T-cell (primary cell): ENCODE measurements around the gene KAZN. TPM values are rescaled to one million over a fixed set of nuclear protein-coding genes. Genes with fewer than 3 reads are reported as not detected.

Experiments used
- ATAC-seq, 4 experiments: fragments of 200-7000 bp in 3 of 4; fragments of 150-1000 bp in 1 of 4; cut with Tn5 transposase; replicated peaks in 1 of 4; 1 replicate in 3 of 4; 2 replicates in 1 of 4; pipeline ENCODE4 v1.10.0; 2021; ENCODE audit warnings: moderate library complexity in 3 of 4, mild to moderate bottlenecking in 2 of 4, moderate number of reproducible peaks in 1 of 4
- CTCF ChIA-PET, 2 donors: fragments of 300-600 bp; sonication (Branson Sonifier 250); formaldehyde crosslinking; loops; one replicate each; lab custom pipeline; 2022; ENCODE audit warnings: antibody characterized with exemption in 2 of 2; lab: Charles Lee
- POLR2A ChIA-PET, 2 donors: fragments of 300-600 bp; sonication (Branson Sonifier 250); formaldehyde crosslinking; loops; one replicate each; lab custom pipeline; 2022; ENCODE audit warnings: antibody characterized with exemption in 2 of 2; lab: Charles Lee
- DNase-seq, 35 experiments: peaks; one replicate each; pipeline versions ENCODE4 v3.0.0 to v3.0.0-alpha.2; 2013 to 2023
- H3K27ac ChIP-seq: one replicate; pipeline ENCODE4 v1.5.1; 2013; ENCODE audit warnings: low read length
- H3K27me3 ChIP-seq, 2 experiments: replicated peaks in 1 of 2; 1 replicate in 1 of 2; 2 replicates in 1 of 2; pipeline versions ENCODE4 v1.6.1 to v1.7.0; 2013; ENCODE audit warnings: low read length in 1 of 2, mixed read lengths in 1 of 2; ENCODE audit not compliant: control insufficient read depth in 2 of 2, insufficient read depth in 2 of 2; ENCODE audit errors: extremely low read depth in 1 of 2
- H3K36me3 ChIP-seq, 2 donors: 1 replicate in 1 of 2; 2 replicates in 1 of 2; pipeline versions ENCODE4 v1.6.1 to v1.7.0; 2013; ENCODE audit warnings: low read length in 1 of 2; ENCODE audit not compliant: control insufficient read depth in 2 of 2, insufficient read depth in 1 of 2; ENCODE audit errors: extremely low read depth in 1 of 2
- H3K4me1 ChIP-seq, 2 experiments: 1 replicate in 1 of 2; 2 replicates in 1 of 2; pipeline versions ENCODE4 v1.6.1 to v1.7.0; 2013; ENCODE audit warnings: low read length in 2 of 2, mixed read lengths in 1 of 2; ENCODE audit not compliant: insufficient read depth in 2 of 2, control insufficient read depth in 1 of 2; ENCODE audit errors: extremely low read depth in 1 of 2
- H3K4me3 ChIP-seq, 2 donors: 1 replicate in 1 of 2; 2 replicates in 1 of 2; pipeline versions ENCODE4 v1.5.1 to v1.7.0; 2013; ENCODE audit warnings: mild to moderate bottlenecking in 2 of 2, low read length in 1 of 2, moderate library complexity in 1 of 2; ENCODE audit not compliant: control insufficient read depth in 1 of 2; ENCODE audit errors: extremely low read depth in 1 of 2
- H3K9me3 ChIP-seq: 2 replicates; pipeline ENCODE4 v1.7.0; 2013
- H3K27ac Mint-ChIP-seq, 2 donors: one replicate each; pipeline ENCODE4 v1.8.0; 2020 to 2021; ENCODE audit warnings: mild to moderate bottlenecking in 2 of 2, mixed read lengths in 2 of 2
- H3K27me3 Mint-ChIP-seq, 2 donors: one replicate each; pipeline ENCODE4 v1.8.0; 2021 to 2022; ENCODE audit warnings: mixed read lengths in 2 of 2
- H3K36me3 Mint-ChIP-seq: one replicate; pipeline ENCODE4 v1.8.0; 2021; ENCODE audit warnings: mixed read lengths
- H3K4me1 Mint-ChIP-seq, 3 donors: one replicate each; pipeline ENCODE4 v1.8.0; 2020 to 2022; ENCODE audit warnings: mixed read lengths in 3 of 3, mild to moderate bottlenecking in 1 of 3
- H3K4me3 Mint-ChIP-seq, 3 donors: one replicate each; pipeline ENCODE4 v1.8.0; 2020 to 2022; ENCODE audit warnings: mild to moderate bottlenecking in 3 of 3, mixed read lengths in 3 of 3, moderate library complexity in 3 of 3
- H3K9me3 Mint-ChIP-seq, 3 donors: one replicate each; pipeline ENCODE4 v1.8.0; 2020 to 2022; ENCODE audit warnings: mixed read lengths in 3 of 3
- WGBS: methylation state at CpG from one replicate; pipeline ENCODE4 v1.1.5; 2013; ENCODE audit warnings: missing lambda C conversion rate; ENCODE audit not compliant: insufficient coverage; 5-methylcytosine and 5-hydroxymethylcytosine counted together
- total RNA-seq, 35 experiments: library from RNA in 6 of 35; stranded (reverse) in 6 of 35; fragments of 120-200 nt in 1 of 35; gene quantifications; one replicate each; pipeline versions ENCODE4 v1.2.1 to v1.2.4 and lab custom pipeline; 2013 to 2026

Gene KAZN
- total RNA-seq, 5 donors from 2014 or later (not counting 1 experiment from before 2014, with no cell fraction given) = 0.18 to 0.58 (median 0.30) TPM

DNA sequence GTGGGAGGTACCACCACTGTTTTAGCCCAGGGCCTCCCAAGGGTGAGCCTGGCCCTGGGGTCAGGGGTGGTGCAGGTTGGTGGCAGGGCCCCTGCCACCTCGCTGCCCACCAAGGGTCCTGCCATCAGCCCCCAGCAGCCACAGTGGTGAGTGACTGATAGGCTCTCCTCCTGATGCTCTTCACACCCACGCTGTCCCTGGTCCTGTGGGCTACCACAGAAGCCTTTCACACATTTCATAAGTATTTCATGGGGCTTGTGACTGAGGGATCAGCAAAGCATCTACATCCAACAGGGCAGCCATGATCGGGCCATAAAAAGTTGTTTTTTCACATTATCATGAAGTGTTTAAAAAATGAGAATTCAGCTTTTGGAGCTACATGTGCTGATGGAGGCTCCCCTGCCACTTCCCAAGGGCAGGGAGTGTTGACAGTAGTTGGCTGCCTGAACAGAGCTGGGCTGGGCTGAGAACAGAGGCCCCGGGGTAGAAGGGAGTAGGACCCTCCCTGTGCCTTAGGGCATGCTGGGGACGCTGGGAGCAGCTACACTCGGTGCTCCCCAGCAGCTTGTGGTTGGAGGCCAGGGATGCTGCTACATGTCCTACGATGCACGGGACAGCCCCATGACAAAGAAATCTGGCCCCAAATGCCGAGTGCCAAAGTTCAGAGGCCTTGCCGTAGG is 482.0 kb downstream of the KAZN start:
- no peaks in the 10 kb centered on the region for H3K36me3 Mint-ChIP-seq
- Histone ChIP-seq H3K4me3 (no peak overlapping the region), H3K4me1 (no peaks in the 10 kb centered on the region), H3K27ac (no peak overlapping the region), H3K9me3 (no peaks in the 10 kb centered on the region), H3K27me3 (peaks cover 0 to 14% of the 10 kb centered on the region in 2 experiments), H3K36me3 (no peaks in the 10 kb centered on the region)
- H3K27me3 Mint-ChIP-seq = peaks cover 0 to 14% of the 10 kb centered on the region in 2 donors
- H3K9me3 Mint-ChIP-seq = no peaks in the 10 kb centered on the region
- DNase-seq (peak in 2 of 35 experiments; percentile 7), ATAC-seq (no peak)
- POLR2A ChIA-PET = no interaction called here
- CTCF ChIA-PET = no interaction called here
- WGBS = 60% methylated on average over 9 of the region's 10 CpGs
- no peak overlapping the region for H3K4me3 Mint-ChIP-seq
- H3K4me1 Mint-ChIP-seq = no peaks in the 10 kb centered on the region
- no peak overlapping the region for H3K27ac Mint-ChIP-seq

DNA sequence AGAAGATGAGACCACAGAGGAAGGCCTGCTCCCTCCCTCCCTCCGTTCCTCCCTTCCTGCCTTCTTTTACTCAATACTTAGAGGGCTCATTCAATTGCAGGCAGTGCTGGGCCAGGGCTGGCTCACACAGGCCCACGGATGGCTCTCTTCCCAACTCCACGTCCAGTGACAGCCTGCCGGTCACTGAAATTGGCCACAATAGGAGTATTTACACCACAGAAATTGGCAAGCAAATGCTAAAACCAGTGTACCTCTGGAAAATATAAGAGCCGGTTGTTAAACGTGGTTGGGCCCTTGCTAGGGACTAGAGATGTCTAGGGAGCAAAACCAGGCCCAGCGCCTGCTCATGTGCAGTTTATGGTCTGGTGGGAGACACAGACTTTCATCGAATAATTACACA is 482.6 kb downstream of the KAZN start:
- no peaks in the 10 kb centered on the region for H3K4me1 Mint-ChIP-seq
- Histone ChIP-seq H3K27ac (no peak overlapping the region), H3K9me3 (no peaks in the 10 kb centered on the region), H3K36me3 (no peaks in the 10 kb centered on the region), H3K4me1 (no peaks in the 10 kb centered on the region), H3K4me3 (no peak overlapping the region), H3K27me3 (peaks cover 0 to 12% of the 10 kb centered on the region in 2 experiments)
- ChIA-PET CTCF (no interaction called here), POLR2A (no interaction called here)
- WGBS = 81% methylated on average over 8 of the region's 8 CpGs
- no peaks in the 10 kb centered on the region for H3K9me3 Mint-ChIP-seq
- no peak overlapping the region for H3K27ac Mint-ChIP-seq
- no peaks in the 10 kb centered on the region for H3K36me3 Mint-ChIP-seq
- peaks cover 0 to 14% of the 10 kb centered on the region in 2 donors for H3K27me3 Mint-ChIP-seq
- H3K4me3 Mint-ChIP-seq = no peak overlapping the region
- ATAC-seq = no peak
- DNase-seq = no peak

DNA sequence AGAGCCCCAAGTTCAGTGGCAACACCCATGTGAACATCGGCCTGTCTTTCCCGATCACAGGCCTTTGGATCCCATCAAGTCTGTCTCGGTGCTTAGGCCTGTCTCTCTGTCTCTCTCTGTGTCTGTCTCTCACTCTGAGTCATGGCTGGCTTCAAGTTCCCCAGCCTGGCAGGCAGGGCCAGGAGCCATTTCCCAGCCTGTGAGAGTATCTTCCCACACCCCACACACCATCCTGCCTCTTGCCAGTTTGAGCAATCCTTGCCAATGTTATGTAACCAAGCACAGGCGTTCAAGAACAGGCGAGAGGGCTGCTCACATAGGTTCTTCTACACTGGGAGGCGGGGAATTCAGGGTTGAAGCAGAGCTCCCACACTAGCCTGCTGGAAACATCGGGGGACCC is 485.1 kb downstream of the KAZN start:
- H3K4me3 Mint-ChIP-seq = no peak overlapping the region
- Histone ChIP-seq H3K9me3 (no peaks in the 10 kb centered on the region), H3K27ac (no peak overlapping the region), H3K4me3 (no peak overlapping the region), H3K4me1 (no peaks in the 10 kb centered on the region), H3K36me3 (no peaks in the 10 kb centered on the region), H3K27me3 (peaks cover 0 to 6% of the 10 kb centered on the region in 2 experiments)
- DNase-seq = no peak
- WGBS = 90% methylated on average over 4 of the region's 7 CpGs
- no peaks in the 10 kb centered on the region for H3K9me3 Mint-ChIP-seq
- no peak overlapping the region for H3K27ac Mint-ChIP-seq
- ATAC-seq = no peak
- no peaks in the 10 kb centered on the region for H3K4me1 Mint-ChIP-seq
- peaks cover 0 to 9% of the 10 kb centered on the region in 2 donors for H3K27me3 Mint-ChIP-seq
- CTCF ChIA-PET = no interaction called here
- no peaks in the 10 kb centered on the region for H3K36me3 Mint-ChIP-seq
- POLR2A ChIA-PET = no interaction called here

DNA sequence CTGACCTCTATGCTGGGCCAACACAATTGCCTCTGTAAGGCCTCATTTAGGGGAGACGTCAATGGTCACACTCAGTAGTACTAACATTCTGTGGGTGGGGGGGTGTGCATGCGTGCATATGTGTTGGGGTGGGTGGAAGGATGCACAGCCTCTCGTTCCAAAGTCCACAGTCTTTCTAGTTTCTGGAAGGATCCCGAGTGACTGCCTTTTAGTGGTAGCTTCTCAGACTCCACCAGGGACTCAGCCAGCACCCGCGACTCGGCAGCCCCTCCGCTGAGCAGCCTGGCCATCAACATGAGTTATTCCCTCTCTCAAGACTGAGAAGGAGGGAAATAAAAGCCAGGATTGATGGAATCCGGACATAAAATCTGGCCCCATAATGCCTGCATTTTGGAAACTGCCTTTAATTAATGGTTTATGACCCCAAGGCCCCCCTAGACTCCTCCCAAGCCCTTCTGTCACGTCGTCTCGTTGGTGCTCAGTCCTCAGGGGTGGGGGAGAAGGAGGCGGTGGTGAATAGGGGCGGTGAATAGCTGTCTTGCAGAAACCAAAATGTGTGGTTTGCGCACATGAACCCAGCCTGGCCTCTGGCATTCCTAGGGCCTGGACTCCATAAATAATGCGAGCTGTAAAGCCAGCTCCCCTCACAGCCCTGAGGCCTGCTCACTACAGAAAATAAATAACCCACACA is 489.9 kb downstream of the KAZN start:
- Histone ChIP-seq H3K27ac (no peak overlapping the region), H3K4me1 (peaks cover 0 to 4% of the 10 kb centered on the region in 2 experiments), H3K36me3 (no peaks in the 10 kb centered on the region), H3K27me3 (peaks cover 0 to 12% of the 10 kb centered on the region in 2 experiments), H3K4me3 (no peak overlapping the region), H3K9me3 (no peaks in the 10 kb centered on the region)
- H3K27ac Mint-ChIP-seq = no peak overlapping the region
- peaks cover 4 to 12% (median 9%) of the 10 kb centered on the region in 3 donors for H3K4me1 Mint-ChIP-seq
- CTCF ChIA-PET = no interaction called here
- no peaks in the 10 kb centered on the region for H3K9me3 Mint-ChIP-seq
- POLR2A ChIA-PET = no interaction called here
- 74% methylated on average over 2 of the region's 16 CpGs for WGBS
- H3K4me3 Mint-ChIP-seq = no peak overlapping the region
- DNase-seq = no peak
- no peaks in the 10 kb centered on the region for H3K36me3 Mint-ChIP-seq
- H3K27me3 Mint-ChIP-seq = peaks cover 0 to 16% of the 10 kb centered on the region in 2 donors
- no peak for ATAC-seq

DNA sequence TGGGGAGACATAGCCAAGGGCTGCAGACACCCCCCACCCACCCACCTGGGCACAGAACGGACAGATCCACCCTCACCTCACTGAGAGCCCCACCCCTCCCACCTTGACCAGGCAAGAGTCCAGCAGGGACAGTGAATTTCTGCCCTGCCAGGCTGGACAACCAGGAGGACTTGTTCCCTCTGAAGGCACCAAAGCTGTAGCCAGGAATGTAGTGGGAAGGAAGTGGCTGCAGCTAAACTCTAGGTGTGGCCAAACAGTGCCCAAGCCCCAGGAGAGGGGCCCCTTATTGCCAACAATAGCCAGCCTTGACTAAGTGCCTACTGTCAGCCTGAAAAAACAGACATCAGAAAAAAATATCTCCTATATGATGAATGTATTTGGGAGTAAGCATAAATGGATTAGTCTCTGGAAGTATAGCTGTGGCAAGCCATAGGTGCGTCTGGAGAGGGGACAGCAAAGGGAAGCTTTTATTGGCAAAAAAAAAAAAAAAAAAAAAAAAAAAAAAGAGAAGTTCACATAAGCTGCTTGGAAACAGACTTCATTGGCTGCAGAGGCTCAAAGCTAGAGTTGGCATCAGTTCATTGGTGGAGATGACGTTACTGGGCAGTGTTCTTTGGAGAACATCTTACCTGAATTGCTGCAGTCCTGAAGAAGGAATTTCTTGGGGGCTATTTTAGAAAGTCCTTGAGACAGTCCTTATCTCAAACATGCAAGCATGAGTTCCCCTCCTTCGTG is 490.9 kb downstream of the KAZN start:
- H3K4me1 ChIP-seq = peaks cover 0 to 4% of the 10 kb centered on the region in 2 experiments
- H3K4me3 ChIP-seq = no peak overlapping the region
- H3K27ac ChIP-seq = no peak overlapping the region
- CTCF ChIA-PET = no interaction called here
- no peak overlapping the region for H3K4me3 Mint-ChIP-seq
- no peaks in the 10 kb centered on the region for H3K9me3 Mint-ChIP-seq
- DNase-seq (no peak), ATAC-seq (no peak)
- no peaks in the 10 kb centered on the region for H3K9me3 ChIP-seq
- peaks cover 4 to 12% (median 9%) of the 10 kb centered on the region in 3 donors for H3K4me1 Mint-ChIP-seq
- no peaks in the 10 kb centered on the region for H3K36me3 ChIP-seq
- H3K27me3 ChIP-seq = peaks cover 0 to 18% of the 10 kb centered on the region in 2 experiments
- 70% methylated on average over 2 of the region's 4 CpGs for WGBS
- H3K36me3 Mint-ChIP-seq = no peaks in the 10 kb centered on the region
- POLR2A ChIA-PET = no interaction called here
- no peak overlapping the region for H3K27ac Mint-ChIP-seq
- peaks cover 0 to 10% of the 10 kb centered on the region in 2 donors for H3K27me3 Mint-ChIP-seq

DNA sequence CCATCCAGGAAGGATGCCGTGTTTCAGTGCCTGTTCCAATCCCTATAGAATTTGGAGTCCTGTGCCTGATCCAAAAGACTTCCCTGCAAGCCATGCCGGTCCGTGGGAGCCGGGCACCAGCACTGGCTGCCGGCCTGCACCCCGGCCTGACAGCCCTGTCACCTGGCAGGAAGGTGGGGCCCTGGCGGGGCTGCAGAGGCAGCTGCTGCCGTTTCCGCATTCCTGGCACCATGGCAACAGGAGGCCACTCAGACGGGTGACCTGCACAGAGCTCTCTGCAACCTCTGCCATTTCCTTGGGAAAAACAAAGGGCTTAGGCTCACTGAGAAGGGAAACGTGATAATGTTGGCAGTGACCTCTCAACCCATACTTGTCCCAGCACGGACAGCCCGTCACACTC is 491.9 kb downstream of the KAZN start:
- Mint-ChIP-seq H3K27me3 (peaks cover 0 to 8% of the 10 kb centered on the region in 2 donors), H3K4me3 (no peak overlapping the region), H3K27ac (no peak overlapping the region), H3K36me3 (no peaks in the 10 kb centered on the region), H3K9me3 (no peaks in the 10 kb centered on the region), H3K4me1 (peaks cover 4 to 12% (median 9%) of the 10 kb centered on the region in 3 donors)
- DNase-seq (peak in 4 of 35 experiments; percentile 7 to 11 (median 10)), ATAC-seq (peak in 2 of 4 experiments; percentile 29 to 49)
- CTCF ChIA-PET = no interaction called here
- POLR2A ChIA-PET = no interaction called here
- no peaks in the 10 kb centered on the region for H3K9me3 ChIP-seq
- H3K4me3 ChIP-seq = no peak overlapping the region
- H3K4me1 ChIP-seq = peaks cover 0 to 4% of the 10 kb centered on the region in 2 experiments
- WGBS = 15% methylated on average over 11 of the region's 13 CpGs
- peaks cover 0 to 21% of the 10 kb centered on the region in 2 experiments for H3K27me3 ChIP-seq
- no peaks in the 10 kb centered on the region for H3K36me3 ChIP-seq
- H3K27ac ChIP-seq = no peak overlapping the region
